ENCODE measurements around the gene SPACA5. TPM values are rescaled to one million over a fixed set of nuclear protein-coding genes. Genes with fewer than 3 reads are reported as not detected.

SPACA5 gene
- total RNA-seq (2022; extraction: Qiagen RNA extraction) = not detected in 5 replicates

DNA sequence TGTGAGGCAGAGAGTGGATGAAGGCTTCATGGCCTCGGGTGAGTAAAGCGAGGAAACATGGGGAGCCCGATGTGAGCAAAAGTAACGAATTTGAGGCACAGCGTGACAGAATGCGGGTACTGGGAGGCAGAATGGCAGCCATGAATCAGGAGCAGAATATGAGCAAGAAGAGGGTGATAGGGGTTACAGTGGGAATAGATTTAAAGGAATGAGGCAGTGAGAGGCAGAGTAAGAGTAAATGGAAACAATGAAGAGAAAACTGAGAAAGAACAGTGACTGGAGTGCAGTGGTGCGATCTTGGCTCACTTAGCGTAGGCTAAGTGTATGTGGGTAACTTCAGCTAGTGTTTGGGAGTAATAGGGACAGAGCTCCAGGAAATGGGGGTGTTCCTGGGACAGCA, at the start of gene SPACA5:
SPACA5 (plus strand) TSS at position 301 of the 400 bp plus-strand sequence. CDS start 815 bp downstream, outside the sequence.

GRCh38 chrX:48003758-48004457, 2.9 kb upstream of the SPACA5 start, which contains the start of gene ZNF182:
Gene ZNF182, minus strand, starts transcription at chrX:48003989. Its CDS starts 1,380 bp downstream, at chrX:48002609.

Other genes starting within 250 kb of the SPACA5 start
- gene ZNF81, start 170.1 kb upstream of the SPACA5 start, total RNA-seq (2022; extraction: Qiagen RNA extraction) = 3.0 to 7.5 TPM (median 5.8 TPM) in 5 replicates
- gene ZNF182, start 3.0 kb upstream of the SPACA5 start, total RNA-seq (2022; extraction: Qiagen RNA extraction) = 3.0 to 4.0 TPM (median 3.7 TPM) in 5 replicates
- 0.12 to 0.42 TPM (median 0.27 TPM) in 5 replicates for gene ZNF630, start 64.7 kb downstream of the SPACA5 start, total RNA-seq (2022; extraction: Qiagen RNA extraction)
- gene SPACA5B, start 123.6 kb downstream of the SPACA5 start, total RNA-seq (2022; extraction: Qiagen RNA extraction) = not detected in 5 replicates
- gene SSX5, start 189.8 kb downstream of the SPACA5 start, total RNA-seq (2022; extraction: Qiagen RNA extraction) = not detected in 5 replicates
- gene SSX1, start 248.4 kb downstream of the SPACA5 start, total RNA-seq (2022; extraction: Qiagen RNA extraction) = not detected in 5 replicates

All from A549 treated with Mapracorat at 1 μM for 4 hours (cell line).